GM19023 (cell line): ENCODE data around the gene BANK1.
A peak's percentile ranks its signal among the peaks of the same experiment; 100 is the strongest.

ENCODE experiments used
- ATAC-seq: cut with Tn5 transposase; IDR thresholded peaks from one replicate; pipeline ENCODE4 v1.9.1; 2021; ENCODE audit warnings: mild to moderate bottlenecking, moderate library complexity; ENCODE audit not compliant: unreplicated experiment

BANK1 gene

GRCh38 chr4:101790521-101791181 lies at the start of gene BANK1:
Gene BANK1, plus strand, starts transcription at chr4:101790730. Its CDS starts 151 bp downstream, at chr4:101790881.
- ATAC-seq, result peak; percentile 99

GRCh38 chr4:101753721-101754120 lies 36.8 kb upstream of the BANK1 start:
- ATAC-seq, result no peak

GRCh38 chr4:101756181-101756580 lies 34.3 kb upstream of the BANK1 start:
- no peak for ATAC-seq

- no peak for ATAC-seq
Measured at GRCh38 chr4:101761405-101761804, 29.1 kb upstream of the BANK1 start.

- no peak for ATAC-seq
Measured at GRCh38 chr4:101762025-101762424, 28.5 kb upstream of the BANK1 start.

GRCh38 chr4:101762534-101762933 lies 28.0 kb upstream of the BANK1 start:
- ATAC-seq, result no peak

GRCh38 chr4:101763576-101763975 lies 27.0 kb upstream of the BANK1 start:
- ATAC-seq, result no peak

GRCh38 chr4:101774807-101775206 lies 15.7 kb upstream of the BANK1 start:
- no peak for ATAC-seq

- peak; percentile 56 for ATAC-seq
Measured at GRCh38 chr4:101777431-101777830, 13.1 kb upstream of the BANK1 start.

- no peak for ATAC-seq
Measured at GRCh38 chr4:101780284-101780683, 10.2 kb upstream of the BANK1 start.

- no peak for ATAC-seq
Measured at GRCh38 chr4:101782546-101782945, 8.0 kb upstream of the BANK1 start.

- ATAC-seq, result no peak
Measured at GRCh38 chr4:101784957-101785356, 5.6 kb upstream of the BANK1 start.

GRCh38 chr4:101785486-101785885 lies 5.0 kb upstream of the BANK1 start:
- ATAC-seq, result no peak

- no peak for ATAC-seq
Measured at GRCh38 chr4:101787701-101788316, 2.7 kb upstream of the BANK1 start.

- peak; percentile 9 for ATAC-seq
Measured at GRCh38 chr4:101791182-101791558, 640 bp downstream of the BANK1 start.

- no peak for ATAC-seq
Measured at GRCh38 chr4:101792056-101792590, 1.6 kb downstream of the BANK1 start.

GRCh38 chr4:101793397-101793796 lies 2.9 kb downstream of the BANK1 start:
- ATAC-seq, result no peak

GRCh38 chr4:101794806-101795205 lies 4.3 kb downstream of the BANK1 start:
- no peak for ATAC-seq

- ATAC-seq, result no peak
Measured at GRCh38 chr4:101795704-101796103, 5.2 kb downstream of the BANK1 start.

- ATAC-seq, result no peak
Measured at GRCh38 chr4:101801958-101802357, 11.4 kb downstream of the BANK1 start.

- ATAC-seq, result peak; percentile 98
Measured at GRCh38 chr4:101806914-101807313, 16.4 kb downstream of the BANK1 start.

- ATAC-seq, result peak; percentile 25
Measured at GRCh38 chr4:101807351-101807750, 16.8 kb downstream of the BANK1 start.
